Measurements from ENCODE around the gene MGME1. TPM values are rescaled to one million over a fixed set of nuclear protein-coding genes. Genes with fewer than 3 reads are reported as not detected.

The MGME1 gene
- total and polyA plus RNA-seq, 2 experiments from 2014 or later: 5.6 to 10.4 TPM

DNA sequence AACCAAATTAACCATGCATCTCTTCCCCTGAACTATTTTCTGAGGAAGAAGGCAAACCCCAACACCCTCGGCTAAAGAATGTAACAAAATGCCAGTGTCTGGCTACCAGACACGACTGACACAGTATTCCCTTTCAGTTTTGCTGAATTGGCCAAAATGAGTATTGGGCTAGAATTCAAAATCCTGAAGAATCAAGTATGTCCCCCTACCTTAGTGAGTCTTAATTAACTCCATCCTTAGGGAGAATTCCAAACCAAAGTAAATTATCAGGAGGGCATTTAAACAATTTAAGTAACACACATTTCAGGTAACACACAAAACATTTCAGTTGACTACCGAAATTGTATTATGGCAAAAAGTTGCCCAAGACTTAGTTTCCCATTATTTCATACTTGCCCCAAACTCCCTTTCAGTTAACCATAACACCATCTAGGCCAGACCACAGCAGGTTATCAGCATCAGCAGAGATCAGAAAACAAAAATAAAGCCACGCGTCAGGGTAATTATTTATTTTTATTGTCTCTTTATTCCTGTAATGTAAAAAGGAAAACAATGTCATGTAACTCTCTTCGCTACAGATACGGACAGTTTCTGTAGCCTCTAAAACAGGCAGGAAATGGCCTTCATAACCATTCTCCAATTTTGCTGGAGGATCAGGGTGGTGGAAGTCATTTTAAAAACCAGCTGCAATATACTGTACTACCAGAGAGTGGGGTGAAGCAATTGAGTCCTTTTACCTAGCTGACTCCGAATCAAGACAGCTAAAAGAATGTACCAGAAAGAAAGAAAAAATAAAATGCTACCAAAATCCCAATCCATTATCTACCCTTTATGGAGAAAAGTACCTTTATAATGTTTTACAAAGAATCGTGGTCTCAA, 2.1 kb upstream of the MGME1 start:
- in situ Hi-C loops (cut with MboI): no loop called here
- peak overlapping the region; percentile 95 for H3K4me2 ChIP-seq (ENCODE audit: unreplicated experiment)
- peaks cover 89% of the 10 kb centered on the region for H3K79me2 ChIP-seq (ENCODE audit: insufficient read depth)
- H3K9ac ChIP-seq: peak overlapping the region; percentile 94
- H3K9me3 ChIP-seq (ENCODE audit: low read depth): no peaks in the 10 kb centered on the region
- H3K27me3 ChIP-seq (replicated peaks; ENCODE audit: insufficient read depth): no peaks in the 10 kb centered on the region
- no peak overlapping the region; the same call in 1 of the 2 replicates for H2AFZ ChIP-seq
- no peaks in the 10 kb centered on the region for H3K36me3 ChIP-seq (ENCODE audit: low read depth)
- no peaks in the 10 kb centered on the region for H4K20me1 ChIP-seq (ENCODE audit: insufficient read depth)
- DNase-seq: peak; percentile 74
- H3K27ac ChIP-seq: peak overlapping the region; percentile 98
- no peaks in the 10 kb centered on the region for H3K9me2 ChIP-seq (ENCODE audit: insufficient read depth)
- H3F3A ChIP-seq (ENCODE audit: insufficient read depth): peaks cover 65% of the 10 kb centered on the region
- peaks cover 61% of the 10 kb centered on the region for H3K4me1 ChIP-seq (ENCODE audit: insufficient read depth)
- TF ChIP-seq EZH2 (IDR thresholded peaks at IDR 0.05; ENCODE audit: insufficient read depth, poor library complexity, severe bottlenecking): no peak
- TF ChIP-seq EZH2phosphoT487 (IDR thresholded peaks at IDR 0.05; ENCODE audit: insufficient read depth, low read depth): no peak
- 3 to 4% methylated on average over 9 of the region's 9 CpGs for WGBS, 2 experiments (ENCODE audit: low coverage in 1 of 2, low lambda C conversion rate in 2 of 2, missing lambda C conversion rate in 2 of 2)
- peak overlapping the region; percentile 99 for H3K4me3 ChIP-seq

DNA sequence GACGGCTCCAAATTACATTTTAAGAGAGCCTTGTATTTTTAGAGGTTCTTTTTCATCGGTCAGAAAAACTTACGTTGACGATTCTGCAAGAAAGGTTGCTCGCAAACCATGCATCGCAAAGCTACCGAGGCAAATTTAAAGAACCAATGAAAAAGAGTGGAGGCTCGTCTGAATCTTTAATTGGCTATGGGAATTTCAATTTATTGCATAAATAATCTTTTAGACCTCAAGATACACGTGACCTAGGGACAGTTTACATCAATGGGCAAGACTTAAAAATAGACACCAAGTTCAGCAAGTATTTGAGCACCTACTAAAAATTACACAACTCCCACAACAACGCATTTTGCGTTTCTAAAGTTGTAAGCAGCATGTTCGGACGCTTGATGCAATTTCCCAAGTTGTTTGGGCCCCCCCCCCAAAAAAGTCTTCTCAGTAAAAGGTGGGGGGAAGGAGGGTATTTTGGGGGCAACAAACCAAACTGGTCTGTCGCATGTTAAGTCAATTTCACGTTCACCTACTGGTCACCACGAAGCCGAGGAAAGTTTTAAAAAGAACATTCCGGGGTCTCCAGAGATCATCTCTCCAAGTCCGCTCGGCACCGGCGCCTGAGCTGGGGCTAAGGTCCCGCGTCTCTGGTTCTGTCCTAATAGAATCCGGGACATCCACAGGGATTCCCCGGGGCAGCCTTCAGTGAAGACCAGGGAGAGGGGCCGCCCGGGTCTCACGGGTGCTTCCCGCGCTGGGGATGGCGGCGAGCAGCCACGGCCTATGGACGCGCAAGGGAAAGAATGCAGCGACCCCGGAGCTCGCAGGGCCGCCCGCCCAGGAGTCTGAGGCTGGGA, 1.1 kb upstream of the MGME1 start:
- peak; percentile 73 for DNase-seq
- no peaks in the 10 kb centered on the region for H3K36me3 ChIP-seq (ENCODE audit: low read depth)
- H2AFZ ChIP-seq: peak overlapping the region; percentile 51
- no peaks in the 10 kb centered on the region for H3K9me2 ChIP-seq (ENCODE audit: insufficient read depth)
- no peak for TF ChIP-seq EZH2phosphoT487 (IDR thresholded peaks at IDR 0.05; ENCODE audit: insufficient read depth, low read depth)
- TF ChIP-seq EZH2 (IDR thresholded peaks at IDR 0.05; ENCODE audit: insufficient read depth, poor library complexity, severe bottlenecking): no peak
- H3K9ac ChIP-seq: peak overlapping the region; percentile 94
- no peaks in the 10 kb centered on the region for H3K9me3 ChIP-seq (ENCODE audit: low read depth)
- H3K27ac ChIP-seq: peak overlapping the region; percentile 98
- H3K4me3 ChIP-seq: peak overlapping the region; percentile 99
- in situ Hi-C loops (cut with MboI): no loop called here
- 1 to 2% methylated on average over 38 to 41 of the region's 41 CpGs for WGBS, 2 experiments (ENCODE audit: low coverage in 1 of 2, low lambda C conversion rate in 2 of 2, missing lambda C conversion rate in 2 of 2)
- H4K20me1 ChIP-seq (ENCODE audit: insufficient read depth): no peaks in the 10 kb centered on the region
- peak overlapping the region; percentile 95 for H3K4me2 ChIP-seq (ENCODE audit: unreplicated experiment)
- H3F3A ChIP-seq (ENCODE audit: insufficient read depth): peaks cover 57% of the 10 kb centered on the region
- H3K79me2 ChIP-seq (ENCODE audit: insufficient read depth): peaks cover 89% of the 10 kb centered on the region
- H3K27me3 ChIP-seq (replicated peaks; ENCODE audit: insufficient read depth): no peaks in the 10 kb centered on the region
- H3K4me1 ChIP-seq (ENCODE audit: insufficient read depth): peaks cover 62% of the 10 kb centered on the region

DNA sequence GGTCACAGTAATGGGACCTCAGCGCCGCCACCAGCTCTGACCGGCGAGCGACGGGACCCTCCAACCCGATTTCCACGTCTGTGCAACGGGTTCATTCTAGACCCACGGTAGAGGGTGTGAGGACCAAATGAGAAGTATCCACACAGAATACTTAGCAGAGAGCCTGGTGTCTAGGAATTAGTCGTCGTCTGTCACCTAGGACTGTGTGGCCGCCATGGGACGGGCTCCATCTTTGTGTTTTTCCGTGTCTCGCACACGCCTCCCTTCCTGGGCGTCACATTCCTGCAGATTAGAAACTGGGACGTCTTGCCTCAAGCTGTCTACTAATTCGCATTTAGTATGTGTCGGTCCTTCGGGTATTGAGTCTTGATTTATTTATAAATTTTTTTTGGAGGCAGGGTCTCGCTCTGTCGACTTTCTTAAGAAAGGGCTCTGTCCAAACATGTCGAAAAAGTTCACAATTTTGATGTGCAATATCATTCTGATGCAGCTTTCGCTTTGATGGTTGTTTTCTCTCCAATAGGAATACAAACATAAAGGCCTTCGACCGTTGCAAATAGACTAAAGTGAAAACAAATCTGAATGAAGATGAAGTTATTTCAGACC, 563 bp downstream of the MGME1 start:
- peak; percentile 66 for DNase-seq
- TF ChIP-seq EZH2 (IDR thresholded peaks at IDR 0.05; ENCODE audit: insufficient read depth, poor library complexity, severe bottlenecking): no peak
- TF ChIP-seq EZH2phosphoT487 (IDR thresholded peaks at IDR 0.05; ENCODE audit: insufficient read depth, low read depth): no peak
- Histone ChIP-seq H3K4me3 (peak overlapping the region; percentile 99), H3K9ac (peak overlapping the region; percentile 94), H3K9me3 (ENCODE audit: low read depth) (no peaks in the 10 kb centered on the region), H3K36me3 (ENCODE audit: low read depth) (no peaks in the 10 kb centered on the region), H2AFZ (peak overlapping the region; percentile 98), H3K4me1 (ENCODE audit: insufficient read depth) (peaks cover 51% of the 10 kb centered on the region), H4K20me1 (ENCODE audit: insufficient read depth) (no peaks in the 10 kb centered on the region), H3K9me2 (ENCODE audit: insufficient read depth) (no peaks in the 10 kb centered on the region), H3F3A (ENCODE audit: insufficient read depth) (peaks cover 41% of the 10 kb centered on the region), H3K79me2 (ENCODE audit: insufficient read depth) (peaks cover 89% of the 10 kb centered on the region), H3K4me2 (ENCODE audit: unreplicated experiment) (peak overlapping the region; percentile 99), H3K27me3 (replicated peaks; ENCODE audit: insufficient read depth) (no peaks in the 10 kb centered on the region), H3K27ac (peak overlapping the region; percentile 98)
- 0 to 1% methylated on average over 26 to 28 of the region's 28 CpGs for WGBS, 2 experiments (ENCODE audit: low coverage in 1 of 2, low lambda C conversion rate in 2 of 2, missing lambda C conversion rate in 2 of 2)
- in situ Hi-C loops (cut with MboI): no loop called here

DNA sequence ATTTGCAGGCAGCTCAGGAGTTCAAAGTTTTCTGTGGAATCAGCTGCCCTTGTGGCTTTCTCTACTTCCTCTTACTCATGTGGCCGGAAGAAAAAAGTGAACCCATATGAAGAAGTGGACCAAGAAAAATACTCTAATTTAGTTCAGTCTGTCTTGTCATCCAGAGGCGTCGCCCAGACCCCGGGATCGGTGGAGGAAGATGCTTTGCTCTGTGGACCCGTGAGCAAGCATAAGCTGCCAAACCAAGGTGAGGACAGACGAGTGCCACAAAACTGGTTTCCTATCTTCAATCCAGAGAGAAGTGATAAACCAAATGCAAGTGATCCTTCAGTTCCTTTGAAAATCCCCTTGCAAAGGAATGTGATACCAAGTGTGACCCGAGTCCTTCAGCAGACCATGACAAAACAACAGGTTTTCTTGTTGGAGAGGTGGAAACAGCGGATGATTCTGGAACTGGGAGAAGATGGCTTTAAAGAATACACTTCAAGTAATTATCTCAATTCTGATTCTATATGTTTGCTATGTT, 1.1 kb downstream of the MGME1 start:
- Histone ChIP-seq H2AFZ (peak overlapping the region; percentile 98), H3K36me3 (ENCODE audit: low read depth) (no peaks in the 10 kb centered on the region), H3K9me2 (ENCODE audit: insufficient read depth) (no peaks in the 10 kb centered on the region), H3K27ac (peak overlapping the region; percentile 98), H3K9me3 (ENCODE audit: low read depth) (no peaks in the 10 kb centered on the region), H3K79me2 (ENCODE audit: insufficient read depth) (peaks cover 89% of the 10 kb centered on the region), H4K20me1 (ENCODE audit: insufficient read depth) (no peaks in the 10 kb centered on the region), H3K4me3 (peak overlapping the region; percentile 99), H3K27me3 (replicated peaks; ENCODE audit: insufficient read depth) (no peaks in the 10 kb centered on the region), H3K4me1 (ENCODE audit: insufficient read depth) (peaks cover 47% of the 10 kb centered on the region), H3K9ac (peak overlapping the region; percentile 94), H3K4me2 (ENCODE audit: unreplicated experiment) (peak overlapping the region; percentile 99), H3F3A (ENCODE audit: insufficient read depth) (peaks cover 40% of the 10 kb centered on the region)
- peak; percentile 76 for DNase-seq
- TF ChIP-seq EZH2phosphoT487 (IDR thresholded peaks at IDR 0.05; ENCODE audit: insufficient read depth, low read depth): no peak
- TF ChIP-seq EZH2 (IDR thresholded peaks at IDR 0.05; ENCODE audit: insufficient read depth, poor library complexity, severe bottlenecking): no peak
- 7 to 10% methylated on average over 9 of the region's 9 CpGs for WGBS, 2 experiments (ENCODE audit: low coverage in 1 of 2, low lambda C conversion rate in 2 of 2, missing lambda C conversion rate in 2 of 2)
- in situ Hi-C loops (cut with MboI): no loop called here
